NCI-H1930 (cell line): ENCODE results near the gene RNF138.
"Not testable (repeated sequence)": the region's sequence is repeated elsewhere in the genome, so short reads cannot be mapped to it uniquely, and the experiment has no call there.

Experiments used
- DNase-seq, 2 experiments: peaks; one replicate each; lab custom pipeline; 2025; lab: John Stamatoyannopoulos, UW

The RNF138 gene

DNA sequence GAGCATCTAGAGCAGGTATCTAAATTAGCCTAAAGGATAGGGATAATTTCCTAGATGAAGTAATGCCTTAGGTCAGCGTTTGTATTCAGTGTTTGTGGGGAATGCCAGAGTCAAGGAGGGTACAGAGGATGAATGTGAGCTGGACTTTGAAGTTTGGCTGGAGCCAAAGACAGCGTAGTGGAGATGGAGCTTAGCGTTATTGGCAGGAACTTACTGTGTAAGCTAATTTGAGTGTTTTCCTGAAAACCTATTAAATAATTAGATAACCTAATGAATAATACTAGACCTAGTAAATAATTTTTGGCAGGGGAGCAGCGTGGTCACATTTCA is 4.2 kb downstream of the RNF138 start:
- DNase-seq = no peak

DNA sequence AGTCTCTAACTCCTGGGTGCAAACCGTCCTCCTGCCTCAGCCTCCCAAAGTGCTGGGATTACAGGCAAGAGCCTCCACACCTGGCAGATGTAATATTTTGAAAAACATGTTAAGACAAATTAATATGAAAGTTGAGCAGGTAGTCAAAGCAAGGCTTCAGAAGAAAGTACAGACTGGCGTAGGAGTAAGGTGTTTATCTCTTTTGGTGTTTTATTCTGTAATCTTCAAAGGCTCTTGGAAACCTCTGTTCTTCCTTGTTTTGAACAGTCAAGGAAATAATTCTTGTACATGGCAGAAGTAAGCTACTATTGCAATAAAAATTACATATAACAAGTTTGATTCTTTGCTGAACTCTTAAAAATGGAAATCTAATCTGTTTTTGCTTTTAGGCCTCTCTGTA is 5.3 kb downstream of the RNF138 start:
- no peak for DNase-seq

DNA sequence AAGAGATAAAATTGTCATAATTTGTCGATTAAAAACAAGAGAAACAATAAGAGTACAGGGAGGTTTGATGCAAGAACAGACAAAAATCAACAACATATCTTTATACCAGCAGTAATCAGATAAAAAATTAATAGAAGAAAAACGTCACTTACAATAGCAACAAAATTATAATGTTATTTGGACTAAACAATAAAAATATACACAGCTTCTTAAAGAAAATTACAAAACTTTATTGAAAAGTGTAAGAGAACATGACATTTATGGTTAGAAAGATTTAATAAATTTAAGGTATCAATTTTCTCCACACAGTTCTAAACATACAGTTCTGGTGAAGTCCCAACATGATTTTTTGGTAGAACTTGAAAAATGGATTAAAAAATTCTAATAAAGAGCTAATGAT is 12.8 kb downstream of the RNF138 start:
- no peak for DNase-seq

DNA sequence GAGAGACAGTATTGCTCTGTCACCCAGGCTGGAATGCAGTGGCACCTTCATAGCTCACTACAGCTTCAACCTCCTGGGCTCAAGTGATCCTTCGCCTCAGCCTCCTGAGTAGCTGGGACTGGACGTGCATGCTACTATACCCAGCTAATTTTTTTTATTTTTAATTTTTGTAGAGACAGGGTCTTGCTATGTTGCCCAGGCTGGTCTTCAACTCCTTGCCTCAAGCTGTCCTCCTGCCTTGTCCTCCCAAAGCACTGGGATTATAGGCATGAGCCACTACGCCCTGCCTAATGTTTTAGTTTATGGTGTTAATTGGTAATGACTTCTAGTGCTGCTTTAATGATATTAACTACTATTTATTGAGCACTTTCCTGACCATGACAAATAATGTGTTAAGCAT is 18.3 kb downstream of the RNF138 start:
- no peak for DNase-seq

DNA sequence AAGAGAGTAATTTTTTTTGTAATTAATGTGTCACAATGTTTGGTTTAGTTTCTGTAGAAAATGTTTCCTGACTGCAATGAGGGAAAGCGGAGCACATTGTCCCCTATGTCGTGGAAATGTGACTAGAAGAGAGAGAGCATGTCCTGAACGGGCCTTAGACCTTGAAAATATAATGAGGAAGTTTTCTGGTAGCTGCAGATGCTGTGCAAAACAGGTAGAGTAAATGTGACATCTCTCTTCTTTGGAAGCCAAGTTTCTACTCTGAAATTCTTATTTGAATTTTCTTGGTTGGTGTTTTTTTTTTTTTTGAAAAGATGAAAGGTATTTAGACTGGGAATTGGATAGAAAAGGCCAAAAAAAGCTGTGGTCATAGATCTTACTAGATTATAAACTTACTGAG is 20.0 kb downstream of the RNF138 start:
- no peak for DNase-seq

DNA sequence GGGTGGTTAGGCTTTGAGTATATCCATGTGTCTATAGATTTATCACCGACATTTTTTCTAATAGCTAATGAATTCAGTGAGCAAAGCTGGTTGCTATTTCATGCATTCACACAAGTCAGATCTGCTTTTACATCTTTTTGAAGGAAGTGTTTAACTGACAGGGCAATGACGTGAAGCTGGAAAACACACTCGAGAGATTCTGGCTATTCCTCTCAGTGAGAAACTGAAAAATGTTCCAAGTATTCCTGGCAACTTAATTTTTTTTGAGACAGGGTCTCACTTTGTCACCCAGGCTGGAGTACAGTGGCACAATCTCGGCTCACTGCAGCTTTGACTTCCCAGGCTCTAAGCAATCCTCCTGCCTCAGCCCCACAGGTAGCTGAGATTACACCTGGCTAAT is 21.2 kb downstream of the RNF138 start:
- DNase-seq = no peak

DNA sequence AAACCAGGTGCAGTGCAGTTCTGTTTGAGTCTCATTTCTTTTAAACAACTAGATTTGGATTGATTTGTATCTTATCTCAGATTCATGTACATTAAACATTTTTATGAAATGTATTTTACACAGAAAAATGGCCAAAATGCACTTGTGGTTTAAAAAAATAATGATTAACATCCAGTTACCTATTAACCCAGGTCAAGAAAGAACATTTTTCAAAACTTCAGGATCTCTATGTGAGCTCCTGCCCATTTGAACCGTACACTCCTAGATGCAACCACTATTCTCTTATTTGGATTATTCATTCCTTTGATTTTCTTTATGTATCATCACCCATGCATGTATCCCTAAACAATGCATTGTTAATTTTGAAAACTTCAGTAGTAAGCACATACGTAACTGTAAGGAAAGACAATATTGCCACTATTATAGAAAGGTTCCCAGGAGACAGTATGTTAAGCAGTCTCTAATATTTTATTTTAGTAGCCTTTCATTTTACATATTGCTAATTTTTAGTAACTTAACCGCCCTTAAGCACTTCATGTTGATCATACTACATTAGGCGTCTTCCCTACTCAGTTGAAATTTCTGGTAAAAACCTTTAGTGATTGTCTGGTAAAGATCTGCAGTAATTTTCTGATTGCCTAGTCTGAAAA is 22.7 kb downstream of the RNF138 start:
- DNase-seq = no peak

DNA sequence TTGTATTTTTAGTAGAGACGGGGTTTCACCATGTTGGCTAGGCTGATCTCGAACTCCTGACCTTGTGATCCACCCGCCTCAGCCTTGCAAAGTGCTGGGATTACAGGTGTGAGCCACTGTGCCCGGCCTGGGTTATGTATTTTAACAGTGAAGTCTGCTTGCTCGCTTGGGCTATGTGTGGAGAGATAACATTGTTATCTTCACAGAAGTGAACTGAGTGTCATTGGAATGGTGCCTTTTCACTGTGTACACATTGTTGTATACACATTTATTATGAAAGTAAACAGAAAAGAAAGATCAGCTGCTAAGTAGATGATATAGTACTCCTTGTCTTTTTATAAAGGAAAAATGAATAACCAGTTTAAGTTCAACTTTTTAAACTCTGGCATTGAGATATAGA is 30.4 kb downstream of the RNF138 start:
- no peak for DNase-seq

DNA sequence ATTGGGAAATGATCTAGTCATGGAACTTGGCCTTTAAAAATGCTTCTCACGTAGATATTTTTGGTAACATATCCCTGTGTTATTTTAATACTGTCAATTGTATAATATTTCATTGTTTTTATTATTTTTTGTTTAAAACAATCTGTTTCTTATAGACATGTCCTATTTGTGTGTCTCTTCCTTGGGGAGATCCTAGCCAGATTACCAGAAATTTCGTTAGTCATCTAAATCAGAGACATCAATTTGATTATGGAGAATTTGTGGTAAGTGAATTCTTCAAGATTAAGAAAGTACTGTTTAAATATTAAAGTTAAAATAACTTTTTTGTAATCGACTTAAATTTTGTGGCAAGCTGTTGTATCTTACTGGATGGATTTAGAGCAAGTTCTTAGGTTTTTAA is 34.9 kb downstream of the RNF138 start:
- no peak for DNase-seq

DNA sequence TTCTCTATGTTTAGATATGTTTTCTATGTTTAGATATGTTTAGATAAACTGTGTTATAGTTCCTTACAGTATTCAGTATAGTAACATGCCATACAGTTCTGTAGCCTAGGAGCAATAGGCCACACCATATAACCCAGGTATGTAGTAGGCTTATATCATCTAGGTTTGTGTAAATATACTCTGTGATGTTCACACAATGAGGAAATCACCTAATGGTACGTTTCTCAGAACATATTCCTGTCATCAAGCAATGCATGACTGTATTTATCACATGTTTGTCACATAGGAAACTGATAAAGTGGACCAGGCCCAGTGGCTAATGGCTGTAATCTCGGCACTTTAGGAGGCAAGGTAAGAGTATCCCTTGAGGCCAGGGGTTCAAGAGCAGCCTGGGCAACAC is 44.0 kb downstream of the RNF138 start:
- DNase-seq = no peak

DNA sequence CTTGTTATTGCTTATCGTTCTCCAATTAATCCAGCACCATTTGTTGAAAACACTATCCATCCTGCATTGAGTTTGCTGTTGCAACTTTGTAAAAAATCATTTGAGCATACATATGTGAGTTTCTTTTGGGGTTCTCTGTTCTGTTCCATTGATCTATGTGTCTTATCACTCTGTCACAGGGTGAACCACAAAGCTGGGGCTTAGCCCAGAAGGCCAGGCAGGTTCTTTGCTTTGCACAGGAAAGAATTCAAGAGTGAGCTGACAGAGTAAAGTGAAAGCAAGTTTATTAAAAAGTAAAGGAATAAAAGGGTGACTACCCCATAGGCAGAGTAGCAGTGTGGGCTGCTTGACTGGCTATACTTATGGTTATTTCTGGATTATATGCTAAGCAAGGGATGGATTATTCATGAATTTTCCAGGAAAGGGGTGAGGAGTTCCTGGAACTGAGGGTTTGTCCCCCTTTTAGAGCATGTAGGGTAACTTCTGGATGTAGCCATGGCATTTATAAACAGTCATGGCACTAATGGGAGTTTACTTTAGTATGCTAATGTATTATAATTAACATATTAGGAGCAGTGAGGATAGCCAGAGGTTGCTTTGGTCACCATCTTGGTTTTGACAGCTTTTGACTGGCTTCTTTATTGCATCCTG is 46.8 kb downstream of the RNF138 start:
- DNase-seq = no peak

DNA sequence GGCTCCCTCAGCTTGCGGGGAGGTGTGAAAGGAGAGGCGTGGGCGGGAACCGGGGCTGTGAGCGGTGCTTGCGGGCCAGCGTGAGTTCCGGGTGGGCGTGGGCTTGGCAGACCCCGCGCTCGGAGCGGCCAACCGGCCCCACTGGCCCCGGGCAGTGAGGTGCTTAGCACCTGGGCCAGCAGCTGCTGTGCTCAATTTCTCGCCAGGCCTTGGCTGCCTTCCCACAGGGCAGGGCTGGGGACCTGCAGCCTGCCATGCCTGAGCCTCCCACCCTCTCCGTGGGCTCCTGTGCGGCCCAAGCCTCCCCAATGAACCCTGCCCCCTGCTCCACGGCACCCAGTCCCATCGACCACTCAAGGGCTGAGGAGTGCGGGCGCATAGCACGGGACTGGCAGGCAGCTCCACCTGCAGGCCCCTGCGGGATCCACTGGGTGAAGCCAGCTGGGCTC is 48.2 kb downstream of the RNF138 start:
- no peak for DNase-seq

DNA sequence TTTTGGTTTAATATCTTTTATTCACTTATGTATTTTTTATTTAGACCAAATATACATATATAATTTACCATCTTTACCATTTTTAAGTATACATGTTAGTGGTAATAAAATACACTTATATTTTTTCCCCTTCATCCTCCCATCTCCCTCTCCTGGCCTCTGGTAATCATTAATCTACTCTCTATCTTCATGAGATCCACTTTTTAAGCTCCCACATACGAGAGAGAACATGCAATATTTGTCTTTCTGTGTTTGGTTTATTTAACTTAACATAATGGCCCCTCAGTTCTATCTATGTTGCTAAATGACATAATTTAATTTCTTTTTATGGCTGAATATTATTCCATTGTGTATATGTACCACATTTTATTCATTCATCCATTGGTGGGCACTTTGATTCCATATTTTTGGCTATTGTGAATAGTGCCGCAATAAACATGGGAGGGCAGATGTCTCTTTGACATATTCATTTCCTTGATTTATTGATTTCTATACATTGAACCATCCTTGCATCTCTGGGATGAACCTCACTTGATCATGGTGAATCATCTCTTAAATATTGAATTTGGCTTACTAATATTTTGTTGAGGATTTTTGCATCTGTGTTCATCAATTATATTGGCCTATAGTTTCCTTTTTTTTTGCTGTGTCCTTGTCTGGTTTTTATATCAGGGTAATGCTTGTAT is 56.7 kb downstream of the RNF138 start:
- no peak for DNase-seq

DNA sequence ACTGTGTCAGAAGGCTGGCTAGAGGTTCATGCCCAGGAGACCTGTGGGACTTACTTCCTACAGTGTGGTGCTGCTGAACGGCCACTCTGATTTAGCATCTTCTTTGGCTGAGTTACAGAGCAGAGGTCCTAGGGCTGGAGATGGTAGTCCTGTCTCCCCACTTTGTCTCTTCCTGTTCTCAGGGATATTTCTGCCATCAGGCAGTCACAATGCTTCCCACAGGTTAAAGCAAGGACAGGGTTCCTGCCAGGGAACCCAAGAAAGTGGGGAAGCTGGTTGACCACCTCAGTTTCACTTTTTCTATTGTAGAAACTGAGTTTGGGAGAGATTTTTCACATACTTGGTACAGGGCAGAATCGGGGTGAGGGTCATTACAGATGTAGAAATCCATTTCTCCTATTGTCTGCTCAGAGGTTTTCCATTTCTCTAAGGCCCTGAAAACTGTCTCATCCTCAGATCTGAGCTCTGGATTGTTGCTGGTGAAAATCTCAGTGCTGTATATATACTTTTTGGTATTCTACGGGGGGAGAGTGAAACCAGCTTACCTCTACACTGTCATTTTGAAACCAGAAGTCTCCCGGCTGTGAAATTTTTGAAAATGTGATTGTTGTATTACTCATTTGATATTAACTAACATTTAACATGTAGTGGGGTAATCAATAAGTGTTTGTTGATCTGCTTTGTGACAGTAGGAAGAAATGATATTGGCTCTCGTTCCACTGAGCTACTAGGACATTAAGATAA is 61.2 kb downstream of the RNF138 start:
- no peak for DNase-seq

DNA sequence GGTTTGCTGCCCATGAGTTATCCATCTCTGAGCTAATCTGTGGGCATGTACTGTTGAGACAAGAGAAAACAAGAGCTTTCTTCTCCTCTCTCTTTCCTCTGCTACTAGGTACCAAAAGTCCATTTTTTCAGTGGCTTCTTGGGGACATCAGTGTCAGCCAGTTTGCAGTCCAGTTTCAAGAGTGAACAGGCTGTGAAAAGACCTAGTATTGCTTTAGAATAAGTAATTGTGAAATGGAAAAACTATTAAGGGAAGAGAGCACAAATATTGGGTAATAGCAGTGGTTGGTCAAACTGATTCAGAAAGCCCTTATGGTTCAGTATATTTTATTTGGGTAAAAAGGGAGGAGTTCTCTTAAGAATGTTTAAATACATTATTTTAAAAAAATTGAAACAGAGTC is 65.2 kb downstream of the RNF138 start:
- no peak for DNase-seq

DNA sequence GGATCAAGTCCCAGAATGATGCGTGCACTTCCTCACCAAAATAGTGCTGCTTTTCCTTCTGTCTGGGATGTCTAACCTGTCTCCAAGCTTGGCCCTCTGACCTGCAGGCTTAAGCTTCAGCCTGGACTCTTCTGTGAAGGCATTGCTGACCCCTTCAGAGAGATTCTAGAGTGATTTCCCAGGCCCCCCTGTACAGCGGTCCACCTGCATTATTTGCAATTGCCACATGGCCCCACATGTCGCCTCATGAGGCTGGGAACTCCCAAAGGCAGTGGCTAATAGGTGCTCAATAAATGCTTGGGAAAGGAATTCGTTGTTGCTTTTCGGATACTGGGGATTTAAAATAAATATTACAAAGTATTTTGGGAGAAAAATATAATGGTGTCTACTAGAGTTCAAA is 65.9 kb downstream of the RNF138 start:
- no peak for DNase-seq

DNA sequence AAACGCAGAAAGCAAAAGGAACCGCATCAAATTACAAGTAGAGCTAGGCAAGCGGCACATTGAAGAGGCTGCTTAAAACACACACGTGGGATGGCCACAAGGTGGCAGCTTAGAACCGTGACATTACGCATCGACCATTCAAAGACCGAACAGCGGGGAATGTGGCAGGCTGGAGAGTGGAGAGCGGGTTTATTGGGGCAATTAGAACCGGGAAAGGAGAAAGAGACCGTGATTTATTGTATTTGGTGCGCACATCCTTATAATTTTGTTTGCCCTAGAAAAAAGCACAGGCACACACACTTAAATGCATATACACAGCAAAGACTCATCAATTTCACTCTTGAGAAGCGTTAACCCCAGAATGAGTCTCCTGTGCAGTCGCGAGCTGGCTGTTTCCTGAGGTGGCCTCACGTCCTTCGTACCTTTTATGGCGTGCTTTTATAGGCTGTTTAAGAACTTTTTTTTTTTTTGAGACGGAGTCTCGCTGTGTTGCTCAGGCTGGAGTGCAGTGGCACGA is 66.5 kb downstream of the RNF138 start:
- DNase-seq = peak; percentile 68 to 80

DNA sequence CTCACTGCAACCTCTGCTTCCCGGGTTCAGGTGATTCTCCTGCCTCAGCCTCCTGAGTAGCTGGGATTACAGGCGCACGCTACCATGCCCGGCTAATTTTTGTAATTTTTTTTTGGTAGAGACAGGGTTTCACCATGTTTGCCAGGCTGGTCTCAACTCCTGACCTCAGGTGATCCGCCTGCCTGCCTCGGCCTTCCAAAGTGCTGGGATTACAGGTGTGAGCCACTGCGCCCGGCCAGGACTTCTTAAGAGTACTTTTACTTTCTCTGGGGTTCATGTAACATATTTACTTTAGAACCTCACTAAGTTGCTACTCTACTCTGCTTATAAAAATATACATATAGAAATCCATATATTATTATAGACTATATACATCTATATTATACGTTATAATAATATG is 67.0 kb downstream of the RNF138 start:
- not testable (repeated sequence) for DNase-seq

DNA sequence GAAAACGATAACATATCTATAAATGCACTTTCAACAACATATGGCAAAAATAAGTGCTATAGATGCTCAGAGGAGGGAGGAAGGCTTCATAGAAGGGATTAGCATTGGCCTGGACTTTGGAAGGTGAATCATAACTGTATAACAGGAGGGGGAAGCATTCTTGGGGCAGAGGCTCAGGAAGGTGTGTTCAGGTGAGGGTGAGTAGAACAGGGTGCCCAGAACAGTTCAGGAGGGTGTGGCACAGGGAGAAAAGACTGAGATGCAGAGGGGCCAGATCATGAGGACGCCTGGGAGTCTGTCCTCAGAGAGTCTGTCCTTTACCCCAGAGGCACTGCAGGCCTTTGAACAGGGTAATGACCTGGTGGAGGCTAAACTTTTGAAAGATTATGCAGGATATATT is 68.9 kb downstream of the RNF138 start:
- no peak for DNase-seq

DNA sequence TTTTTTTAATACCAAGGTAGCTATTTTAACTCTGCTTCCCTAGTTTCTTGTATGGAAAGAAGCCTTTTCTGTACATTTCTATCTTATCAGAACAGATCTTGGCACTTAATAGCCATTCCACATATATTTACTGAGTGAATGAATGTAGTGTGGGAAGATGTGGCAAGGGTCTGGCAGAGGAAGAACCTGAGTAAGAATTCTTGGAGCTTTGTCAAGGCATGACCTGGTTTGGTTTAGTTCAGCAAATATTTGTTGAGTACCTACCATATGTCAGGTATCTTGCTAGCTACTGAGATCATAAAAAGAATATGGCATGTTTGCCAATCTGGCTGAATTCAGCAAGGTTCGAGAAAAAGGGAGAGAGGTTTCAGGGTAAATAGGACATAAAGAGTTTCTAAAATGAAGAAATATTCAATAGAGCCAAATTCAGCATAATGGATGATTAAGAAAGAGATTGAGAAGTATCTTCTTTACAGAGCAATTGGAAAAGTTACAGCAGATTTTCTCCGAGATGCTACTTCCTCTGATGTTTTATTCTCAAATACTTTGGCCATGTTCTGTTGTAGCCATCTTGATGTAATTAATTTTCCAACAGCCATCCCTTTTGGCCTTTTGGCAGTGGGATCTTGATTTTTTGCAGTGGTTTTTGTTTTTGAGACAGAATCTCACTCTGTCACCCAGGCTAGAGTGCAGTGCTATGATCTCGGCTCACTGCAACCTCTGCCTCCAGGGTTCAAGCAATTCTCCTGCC is 76.5 kb downstream of the RNF138 start:
- DNase-seq = no peak

DNA sequence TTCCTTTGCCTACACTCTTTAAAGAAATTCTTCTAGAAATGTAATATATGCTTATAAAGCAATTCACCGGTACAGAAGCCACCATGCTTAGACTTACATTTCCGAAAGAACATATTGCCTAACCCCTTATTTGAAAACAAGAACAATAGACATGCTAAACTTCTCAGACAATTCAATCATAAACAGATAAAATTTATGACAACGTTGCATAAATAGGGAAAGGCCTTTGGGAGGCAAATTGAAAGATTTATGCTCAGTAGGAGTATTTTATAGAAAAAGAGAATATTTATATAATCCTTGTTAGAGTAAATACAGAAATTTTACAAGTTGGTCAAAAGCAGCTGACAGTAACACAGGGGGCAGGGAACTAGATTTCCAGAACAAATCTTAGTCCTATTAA is 82.0 kb downstream of the RNF138 start:
- DNase-seq = no peak

DNA sequence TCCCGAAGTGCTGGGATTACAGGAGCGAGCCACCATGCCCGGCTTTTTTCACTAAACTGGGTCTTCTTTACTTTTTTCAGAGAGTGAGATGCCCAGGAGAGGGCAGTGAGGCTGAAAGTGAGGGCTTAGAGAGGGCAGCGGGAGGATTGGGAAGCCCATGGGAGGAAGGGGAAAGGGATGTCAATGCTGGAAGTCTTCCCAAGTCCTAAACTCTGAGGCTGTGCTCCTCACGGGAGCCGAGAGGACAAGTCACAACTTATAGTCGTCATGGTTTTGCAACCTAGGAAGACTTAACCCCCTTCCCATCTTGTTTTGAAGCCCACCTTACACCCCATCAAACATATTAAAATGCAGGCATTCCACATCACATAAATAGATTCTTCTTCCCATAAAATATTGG is 83.0 kb downstream of the RNF138 start:
- no peak for DNase-seq
